Natural killer cell (primary cell): Measurements from ENCODE around the gene SCP2. TPM values are rescaled to one million over a fixed set of nuclear protein-coding genes. Genes with fewer than 3 reads are reported as not detected.

Experiments
- ATAC-seq, 3 donors: fragments of 150-1000 bp in 2 of 3; fragments of 200-7000 bp in 1 of 3; cut with Tn5 transposase; 1 replicate in 1 of 3; 2 replicates in 2 of 3; pipeline ENCODE4 v1.10.0; 2021; ENCODE audit warnings: mild to moderate bottlenecking in 2 of 3, moderate library complexity in 2 of 3
- DNase-seq, 2 donors: peaks; one replicate each; pipeline versions ENCODE4 v3.0.0 to v3.0.0-alpha.2; 2013 to 2021; ENCODE audit warnings: mixed read lengths in 1 of 2
- H3K27ac ChIP-seq: one replicate; pipeline ENCODE4 v1.5.1; 2013; ENCODE audit warnings: mild to moderate bottlenecking, low read length
- H3K27me3 ChIP-seq: one replicate; pipeline ENCODE4 v1.6.1; 2013; ENCODE audit warnings: low read length; ENCODE audit not compliant: control insufficient read depth, insufficient read depth
- H3K36me3 ChIP-seq: one replicate; pipeline ENCODE4 v1.6.1; 2013; ENCODE audit warnings: low read length; ENCODE audit not compliant: control insufficient read depth, insufficient read depth
- H3K4me1 ChIP-seq: one replicate; pipeline ENCODE4 v1.6.1; 2013; ENCODE audit warnings: low read length; ENCODE audit not compliant: control insufficient read depth, insufficient read depth
- H3K4me3 ChIP-seq: one replicate; pipeline ENCODE4 v1.5.1; 2013; ENCODE audit warnings: low read length
- H3K9me3 ChIP-seq: one replicate; pipeline ENCODE4 v1.6.1; 2013; ENCODE audit warnings: low read length; ENCODE audit not compliant: control insufficient read depth, insufficient read depth
- H3K27ac Mint-ChIP-seq, 2 donors: one replicate each; pipeline ENCODE4 v1.8.0; 2022; ENCODE audit warnings: mild to moderate bottlenecking in 2 of 2, mixed read lengths in 2 of 2, moderate library complexity in 1 of 2
- H3K27me3 Mint-ChIP-seq, 2 donors: one replicate each; pipeline ENCODE4 v1.8.0; 2022; ENCODE audit warnings: low read depth in 2 of 2, mixed read lengths in 2 of 2
- H3K36me3 Mint-ChIP-seq: one replicate; pipeline ENCODE4 v1.8.0; 2022; ENCODE audit warnings: mixed read lengths
- H3K4me1 Mint-ChIP-seq, 2 donors: one replicate each; pipeline ENCODE4 v1.8.0; 2022; ENCODE audit warnings: mixed read lengths in 2 of 2
- H3K4me3 Mint-ChIP-seq: one replicate; pipeline ENCODE4 v1.8.0; 2022; ENCODE audit warnings: mild to moderate bottlenecking, moderate library complexity, mixed read lengths
- H3K9me3 Mint-ChIP-seq, 2 donors: one replicate each; pipeline ENCODE4 v1.8.0; 2022; ENCODE audit warnings: mixed read lengths in 2 of 2
- WGBS: methylation state at CpG from one replicate; pipeline ENCODE4 v1.1.7; 2013; ENCODE audit warnings: missing lambda C conversion rate; ENCODE audit not compliant: insufficient coverage; 5-methylcytosine and 5-hydroxymethylcytosine counted together
- intact Hi-C: fragments of 100-400 bp; cut with micrococcal nuclease; formaldehyde crosslinking; loops from one replicate; pipeline ENCODE4 v1.14.2; 2022
- total RNA-seq, 4 donors: library from RNA; stranded (reverse); fragments of 120-200 nt in 1 of 4; gene quantifications; one replicate each; pipeline versions ENCODE4 v1.2.3 to v1.2.4, GENCODE V29; 2013 to 2022
- TF ChIP-seq, protein P1 (sequence below): fragments of 200-600 bp; IDR thresholded peaks from one replicate; pipeline ENCODE4 v1.8.0; 2022; ENCODE audit warnings: antibody characterized with exemption

Gene SCP2
- total RNA-seq, 3 donors from 2014 or later (not counting 1 experiment from before 2014, with no cell fraction given): 90.0 to 118 (median 105) TPM

DNA sequence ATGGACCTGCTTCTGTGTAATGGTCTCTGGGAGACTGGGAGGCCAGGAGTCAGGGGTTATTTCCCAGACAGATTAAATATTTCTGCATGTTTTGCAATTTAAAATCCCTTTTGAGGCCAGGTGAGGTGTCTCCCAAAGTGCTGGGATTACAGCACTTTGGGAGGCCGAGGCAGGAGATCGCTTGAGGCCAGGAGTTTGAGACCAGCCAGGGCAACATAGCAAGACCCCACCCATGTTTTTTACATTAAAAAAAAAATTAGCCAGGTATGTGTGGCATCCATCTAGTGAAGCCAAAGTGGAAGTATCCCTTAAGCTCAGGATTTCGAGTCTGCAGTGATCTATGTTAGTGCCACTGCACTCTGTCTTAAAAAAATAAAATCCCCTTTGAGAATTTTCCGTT is 39.6 kb upstream of the SCP2 start:
- no peak overlapping the region for H3K27ac ChIP-seq
- H3K4me1 Mint-ChIP-seq: no peaks in the 10 kb centered on the region
- intact Hi-C loops: no loop called here
- H3K27ac Mint-ChIP-seq: no peak overlapping the region
- no peak for DNase-seq
- H3K27me3 Mint-ChIP-seq: no peaks in the 10 kb centered on the region
- H3K36me3 Mint-ChIP-seq: no peaks in the 10 kb centered on the region
- H3K27me3 ChIP-seq: no peaks in the 10 kb centered on the region
- H3K4me3 ChIP-seq: no peak overlapping the region
- no peaks in the 10 kb centered on the region for H3K9me3 ChIP-seq
- H3K4me3 Mint-ChIP-seq: no peak overlapping the region
- no peaks in the 10 kb centered on the region for H3K4me1 ChIP-seq
- no peaks in the 10 kb centered on the region for H3K36me3 ChIP-seq
- H3K9me3 Mint-ChIP-seq: no peaks in the 10 kb centered on the region
- ATAC-seq: no peak
- 93% methylated on average over 3 of the region's 4 CpGs for WGBS
- TF ChIP-seq, protein P1, sequence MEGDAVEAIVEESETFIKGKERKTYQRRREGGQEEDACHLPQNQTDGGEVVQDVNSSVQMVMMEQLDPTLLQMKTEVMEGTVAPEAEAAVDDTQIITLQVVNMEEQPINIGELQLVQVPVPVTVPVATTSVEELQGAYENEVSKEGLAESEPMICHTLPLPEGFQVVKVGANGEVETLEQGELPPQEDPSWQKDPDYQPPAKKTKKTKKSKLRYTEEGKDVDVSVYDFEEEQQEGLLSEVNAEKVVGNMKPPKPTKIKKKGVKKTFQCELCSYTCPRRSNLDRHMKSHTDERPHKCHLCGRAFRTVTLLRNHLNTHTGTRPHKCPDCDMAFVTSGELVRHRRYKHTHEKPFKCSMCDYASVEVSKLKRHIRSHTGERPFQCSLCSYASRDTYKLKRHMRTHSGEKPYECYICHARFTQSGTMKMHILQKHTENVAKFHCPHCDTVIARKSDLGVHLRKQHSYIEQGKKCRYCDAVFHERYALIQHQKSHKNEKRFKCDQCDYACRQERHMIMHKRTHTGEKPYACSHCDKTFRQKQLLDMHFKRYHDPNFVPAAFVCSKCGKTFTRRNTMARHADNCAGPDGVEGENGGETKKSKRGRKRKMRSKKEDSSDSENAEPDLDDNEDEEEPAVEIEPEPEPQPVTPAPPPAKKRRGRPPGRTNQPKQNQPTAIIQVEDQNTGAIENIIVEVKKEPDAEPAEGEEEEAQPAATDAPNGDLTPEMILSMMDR: no peak

DNA sequence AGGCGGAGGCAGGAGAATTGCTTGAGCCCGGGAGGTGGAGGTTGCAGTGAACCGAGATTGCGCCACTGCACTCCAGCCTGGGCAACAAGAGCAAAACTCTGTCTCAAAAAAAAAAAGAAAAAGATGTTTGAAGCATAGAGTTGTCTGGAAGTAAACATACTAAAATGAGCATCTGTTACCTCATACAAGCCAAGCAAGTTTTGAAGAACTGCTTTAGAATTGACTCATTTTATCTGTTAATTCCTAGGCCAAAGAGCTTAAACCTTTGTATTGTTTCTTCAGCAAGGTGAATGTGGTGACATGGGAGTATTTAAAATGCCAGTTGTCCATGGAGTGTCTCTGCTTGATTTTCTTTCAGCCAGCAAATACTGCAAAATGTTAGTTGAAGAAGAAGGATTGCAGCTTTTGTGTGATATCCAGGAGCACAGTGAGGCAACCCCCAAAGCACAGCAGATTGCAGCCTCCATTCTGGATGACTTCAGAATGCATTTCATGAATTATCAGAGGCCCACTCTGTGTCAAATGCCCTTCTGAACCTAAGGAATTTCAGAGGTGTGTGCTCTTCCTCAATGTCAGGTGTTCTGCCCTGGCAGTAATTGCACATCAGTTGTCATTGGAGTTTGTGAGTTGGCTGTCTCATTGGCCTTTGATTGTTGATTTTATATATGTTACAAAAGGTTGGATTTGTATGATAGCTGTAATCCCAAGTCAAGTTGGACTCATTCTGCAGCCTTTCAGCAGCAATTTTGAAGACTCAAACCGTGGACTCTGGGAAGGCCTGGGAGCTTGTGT is 34.5 kb upstream of the SCP2 start:
- Mint-ChIP-seq H3K4me3 (no peak overlapping the region), H3K36me3 (no peaks in the 10 kb centered on the region), H3K9me3 (no peaks in the 10 kb centered on the region), H3K27ac (no peak overlapping the region), H3K4me1 (no peaks in the 10 kb centered on the region), H3K27me3 (no peaks in the 10 kb centered on the region)
- WGBS: 92% methylated on average over 5 of the region's 5 CpGs
- no peak for ATAC-seq
- H3K27ac ChIP-seq: no peak overlapping the region
- H3K4me3 ChIP-seq: no peak overlapping the region
- no peaks in the 10 kb centered on the region for H3K27me3 ChIP-seq
- H3K9me3 ChIP-seq: no peaks in the 10 kb centered on the region
- TF ChIP-seq, protein P1: no peak
- no peaks in the 10 kb centered on the region for H3K4me1 ChIP-seq
- peaks cover 3% of the 10 kb centered on the region for H3K36me3 ChIP-seq
- intact Hi-C loops: no loop called here
- DNase-seq: no peak

DNA sequence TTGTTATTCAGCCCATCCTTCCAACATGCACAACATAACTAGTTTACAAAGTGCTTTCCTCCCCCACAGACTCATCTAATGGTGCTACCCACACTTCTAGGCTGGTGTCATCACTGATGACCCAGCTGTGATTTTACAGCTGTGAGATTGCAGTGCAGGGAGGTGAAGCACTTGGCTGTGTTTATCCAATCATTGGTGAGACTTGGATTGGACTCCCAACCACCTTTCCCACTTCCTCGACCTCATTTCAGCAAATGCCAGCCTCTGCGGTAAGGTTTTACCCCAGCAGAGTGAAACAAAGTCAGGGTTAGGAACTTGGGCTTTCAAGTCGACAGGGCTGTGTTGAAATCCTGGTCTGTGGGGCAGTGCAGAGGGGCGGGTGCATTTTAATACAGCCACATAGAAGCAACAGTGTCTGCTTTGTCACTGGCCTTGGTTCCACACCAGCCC is 27.6 kb upstream of the SCP2 start:
- Mint-ChIP-seq H3K36me3 (no peaks in the 10 kb centered on the region), H3K9me3 (no peaks in the 10 kb centered on the region), H3K4me3 (no peak overlapping the region), H3K27ac (no peak overlapping the region), H3K27me3 (no peaks in the 10 kb centered on the region), H3K4me1 (no peaks in the 10 kb centered on the region)
- Histone ChIP-seq H3K36me3 (peaks cover 3% of the 10 kb centered on the region), H3K4me3 (no peak overlapping the region), H3K9me3 (no peaks in the 10 kb centered on the region), H3K27me3 (no peaks in the 10 kb centered on the region), H3K27ac (no peak overlapping the region), H3K4me1 (no peaks in the 10 kb centered on the region)
- no peak for ATAC-seq
- DNase-seq: no peak
- WGBS: 76% methylated on average over 4 of the region's 4 CpGs
- TF ChIP-seq, protein P1: no peak
- intact Hi-C loops: no loop called here

DNA sequence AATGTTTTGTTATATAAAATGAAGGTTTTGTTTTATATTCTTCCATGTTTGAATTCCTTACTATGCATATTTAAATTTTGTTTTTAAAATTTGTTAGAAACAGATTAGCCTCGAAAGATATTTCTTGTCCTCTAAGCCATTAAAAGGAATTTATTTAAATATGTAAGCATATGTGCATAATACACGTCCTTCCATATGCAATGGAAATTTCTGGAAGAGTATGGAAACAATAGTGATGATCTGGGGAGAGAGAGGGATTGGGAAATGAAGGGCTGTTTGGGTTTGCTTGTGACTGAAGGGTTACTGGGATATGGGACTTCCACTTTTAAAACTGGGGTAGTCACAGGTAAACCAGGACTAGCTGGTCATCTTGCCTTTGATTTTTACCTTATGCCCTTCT is 26.7 kb upstream of the SCP2 start:
- ATAC-seq (no peak), DNase-seq (no peak)
- Mint-ChIP-seq H3K36me3 (no peaks in the 10 kb centered on the region), H3K4me3 (no peak overlapping the region), H3K27ac (no peak overlapping the region), H3K4me1 (no peaks in the 10 kb centered on the region), H3K9me3 (no peaks in the 10 kb centered on the region), H3K27me3 (no peaks in the 10 kb centered on the region)
- no peaks in the 10 kb centered on the region for H3K27me3 ChIP-seq
- TF ChIP-seq, protein P1: no peak
- no peak overlapping the region for H3K27ac ChIP-seq
- H3K36me3 ChIP-seq: peaks cover 3% of the 10 kb centered on the region
- intact Hi-C loops: no loop called here
- no peak overlapping the region for H3K4me3 ChIP-seq
- H3K4me1 ChIP-seq: no peaks in the 10 kb centered on the region
- WGBS: 100% methylated on average over 1 of the region's 2 CpGs
- no peaks in the 10 kb centered on the region for H3K9me3 ChIP-seq
